Measurements from ENCODE around the gene ATL1.

GRCh38 chr14:50677527-50678063 is 117.7 kb downstream of the ATL1 start:
- no peak for TF ChIP-seq CTCF (IDR thresholded peaks at IDR 0.05; ENCODE audit: low read depth, low read length, poor library complexity, severe bottlenecking)
- no peak for TF ChIP-seq EZH2phosphoT487 (IDR thresholded peaks at IDR 0.05; ENCODE audit: borderline replicate concordance, low read length)
